ENCODE results near the gene PTPRM. TPM values are rescaled to one million over a fixed set of nuclear protein-coding genes. Genes with fewer than 3 reads are reported as not detected.

Gene PTPRM
- total and polyA plus RNA-seq, 2 experiments from 2014 or later: 1.6 to 5.3 TPM

DNA sequence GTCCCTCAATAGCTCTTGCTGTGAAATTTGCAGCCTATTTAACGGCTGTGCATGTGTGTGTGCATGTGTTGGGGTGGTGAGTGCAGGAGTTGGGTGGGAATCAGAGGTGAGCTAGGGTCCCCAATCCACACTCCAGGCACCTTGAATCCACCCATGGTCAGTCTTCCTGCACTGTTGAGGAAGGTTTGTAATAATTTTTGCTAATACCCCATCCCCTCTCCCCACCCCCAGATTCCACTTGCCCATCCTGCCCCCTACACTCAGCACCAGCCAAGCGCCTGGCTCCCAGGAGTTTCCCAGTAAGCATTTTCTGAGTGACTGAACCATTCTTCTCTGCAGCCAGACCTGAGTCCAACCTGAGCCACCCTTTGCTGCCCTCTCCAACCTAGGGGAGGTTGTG lies 833.7 kb downstream of the PTPRM start (continued):
- TF ChIP-seq, protein P1, sequence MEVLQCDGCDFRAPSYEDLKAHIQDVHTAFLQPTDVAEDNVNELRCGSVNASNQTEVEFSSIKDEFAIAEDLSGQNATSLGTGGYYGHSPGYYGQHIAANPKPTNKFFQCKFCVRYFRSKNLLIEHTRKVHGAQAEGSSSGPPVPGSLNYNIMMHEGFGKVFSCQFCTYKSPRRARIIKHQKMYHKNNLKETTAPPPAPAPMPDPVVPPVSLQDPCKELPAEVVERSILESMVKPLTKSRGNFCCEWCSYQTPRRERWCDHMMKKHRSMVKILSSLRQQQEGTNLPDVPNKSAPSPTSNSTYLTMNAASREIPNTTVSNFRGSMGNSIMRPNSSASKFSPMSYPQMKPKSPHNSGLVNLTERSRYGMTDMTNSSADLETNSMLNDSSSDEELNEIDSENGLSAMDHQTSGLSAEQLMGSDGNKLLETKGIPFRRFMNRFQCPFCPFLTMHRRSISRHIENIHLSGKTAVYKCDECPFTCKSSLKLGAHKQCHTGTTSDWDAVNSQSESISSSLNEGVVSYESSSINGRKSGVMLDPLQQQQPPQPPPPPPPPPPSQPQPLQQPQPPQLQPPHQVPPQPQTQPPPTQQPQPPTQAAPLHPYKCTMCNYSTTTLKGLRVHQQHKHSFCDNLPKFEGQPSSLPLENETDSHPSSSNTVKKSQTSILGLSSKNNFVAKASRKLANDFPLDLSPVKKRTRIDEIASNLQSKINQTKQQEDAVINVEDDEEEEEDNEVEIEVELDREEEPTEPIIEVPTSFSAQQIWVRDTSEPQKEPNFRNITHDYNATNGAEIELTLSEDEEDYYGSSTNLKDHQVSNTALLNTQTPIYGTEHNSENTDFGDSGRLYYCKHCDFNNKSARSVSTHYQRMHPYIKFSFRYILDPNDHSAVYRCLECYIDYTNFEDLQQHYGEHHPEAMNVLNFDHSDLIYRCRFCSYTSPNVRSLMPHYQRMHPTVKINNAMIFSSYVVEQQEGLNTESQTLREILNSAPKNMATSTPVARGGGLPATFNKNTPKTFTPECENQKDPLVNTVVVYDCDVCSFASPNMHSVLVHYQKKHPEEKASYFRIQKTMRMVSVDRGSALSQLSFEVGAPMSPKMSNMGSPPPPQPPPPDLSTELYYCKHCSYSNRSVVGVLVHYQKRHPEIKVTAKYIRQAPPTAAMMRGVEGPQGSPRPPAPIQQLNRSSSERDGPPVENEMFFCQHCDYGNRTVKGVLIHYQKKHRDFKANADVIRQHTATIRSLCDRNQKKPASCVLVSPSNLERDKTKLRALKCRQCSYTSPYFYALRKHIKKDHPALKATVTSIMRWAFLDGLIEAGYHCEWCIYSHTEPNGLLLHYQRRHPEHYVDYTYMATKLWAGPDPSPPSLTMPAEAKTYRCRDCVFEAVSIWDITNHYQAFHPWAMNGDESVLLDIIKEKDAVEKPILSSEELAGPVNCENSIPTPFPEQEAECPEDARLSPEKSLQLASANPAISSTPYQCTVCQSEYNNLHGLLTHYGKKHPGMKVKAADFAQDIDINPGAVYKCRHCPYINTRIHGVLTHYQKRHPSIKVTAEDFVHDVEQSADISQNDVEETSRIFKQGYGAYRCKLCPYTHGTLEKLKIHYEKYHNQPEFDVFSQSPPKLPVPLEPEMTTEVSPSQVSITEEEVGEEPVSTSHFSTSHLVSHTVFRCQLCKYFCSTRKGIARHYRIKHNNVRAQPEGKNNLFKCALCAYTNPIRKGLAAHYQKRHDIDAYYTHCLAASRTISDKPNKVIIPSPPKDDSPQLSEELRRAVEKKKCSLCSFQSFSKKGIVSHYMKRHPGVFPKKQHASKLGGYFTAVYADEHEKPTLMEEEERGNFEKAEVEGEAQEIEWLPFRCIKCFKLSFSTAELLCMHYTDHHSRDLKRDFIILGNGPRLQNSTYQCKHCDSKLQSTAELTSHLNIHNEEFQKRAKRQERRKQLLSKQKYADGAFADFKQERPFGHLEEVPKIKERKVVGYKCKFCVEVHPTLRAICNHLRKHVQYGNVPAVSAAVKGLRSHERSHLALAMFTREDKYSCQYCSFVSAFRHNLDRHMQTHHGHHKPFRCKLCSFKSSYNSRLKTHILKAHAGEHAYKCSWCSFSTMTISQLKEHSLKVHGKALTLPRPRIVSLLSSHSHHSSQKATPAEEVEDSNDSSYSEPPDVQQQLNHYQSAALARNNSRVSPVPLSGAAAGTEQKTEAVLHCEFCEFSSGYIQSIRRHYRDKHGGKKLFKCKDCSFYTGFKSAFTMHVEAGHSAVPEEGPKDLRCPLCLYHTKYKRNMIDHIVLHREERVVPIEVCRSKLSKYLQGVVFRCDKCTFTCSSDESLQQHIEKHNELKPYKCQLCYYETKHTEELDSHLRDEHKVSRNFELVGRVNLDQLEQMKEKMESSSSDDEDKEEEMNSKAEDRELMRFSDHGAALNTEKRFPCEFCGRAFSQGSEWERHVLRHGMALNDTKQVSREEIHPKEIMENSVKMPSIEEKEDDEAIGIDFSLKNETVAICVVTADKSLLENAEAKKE (CRISPR knock-in tag; IDR thresholded peaks at IDR 0.05): no peak
- TF ChIP-seq NANOG (IDR thresholded peaks at IDR 0.05; ENCODE audit: borderline replicate concordance): no peak

DNA sequence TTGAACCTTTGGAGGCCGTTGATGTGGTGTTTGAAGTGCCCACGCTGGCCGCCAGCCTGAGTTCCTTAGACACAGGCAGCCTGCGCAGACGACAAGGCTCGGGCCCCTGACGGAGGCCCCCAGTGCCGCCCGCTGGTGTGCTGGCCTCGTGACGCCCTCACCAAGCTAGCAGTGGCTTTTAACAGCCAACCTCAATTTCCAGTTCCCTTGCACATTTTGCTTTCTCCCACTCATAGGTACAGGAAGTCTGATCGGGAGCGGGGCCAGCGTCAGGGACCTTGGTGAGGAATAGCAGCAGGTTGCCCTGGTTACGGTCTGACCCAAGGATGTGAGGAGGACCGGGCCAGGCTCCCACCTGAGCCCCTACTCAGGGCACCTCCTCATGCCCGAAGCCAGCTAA lies 834.5 kb downstream of the PTPRM start:
- Histone ChIP-seq H3K4me1 (ENCODE audit: insufficient read depth) (peaks cover 8% of the 10 kb centered on the region; the same call in 1 of the 2 replicates), H3K4me2 (no peak overlapping the region), H3K27me3 (ENCODE audit: insufficient read depth) (no peaks in the 10 kb centered on the region), H3K27ac (ENCODE audit: low read depth) (no peak overlapping the region), H3K79me2 (replicated peaks; ENCODE audit: insufficient read depth) (no peaks in the 10 kb centered on the region), H3K36me3 (ENCODE audit: insufficient read depth) (no peaks in the 10 kb centered on the region), H3F3A (replicated peaks; ENCODE audit: low read depth) (no peaks in the 10 kb centered on the region), H3K4me3 (no peak overlapping the region), H2AFZ (peak overlapping the region; percentile 43; the same call in 1 of the 2 replicates), H3K9me2 (ENCODE audit: insufficient read depth) (no peaks in the 10 kb centered on the region), H4K20me1 (replicated peaks; ENCODE audit: insufficient read depth) (no peaks in the 10 kb centered on the region)
- Mint-ChIP-seq H3K27me3 (ENCODE audit: insufficient read depth, low read depth, poor library complexity) (peaks cover 13% of the 10 kb centered on the region), H3K4me3 (no peak overlapping the region), H3K27ac (peak overlapping the region; percentile 70), H3K36me3 (ENCODE audit: low read depth) (no peaks in the 10 kb centered on the region), H3K4me1 (peaks cover 20% of the 10 kb centered on the region), H3K9me3 (no peaks in the 10 kb centered on the region)
- DNase-seq (ENCODE audit: low spot score) (no peak), ATAC-seq (peak; percentile 31; the same call in 2 of the 3 replicates)
- TF ChIP-seq EZH2 (IDR thresholded peaks at IDR 0.05; ENCODE audit: low read depth, unreplicated experiment) (no peak), EZH2phosphoT487 (IDR thresholded peaks at IDR 0.05; ENCODE audit: unreplicated experiment) (no peak), POLR2AphosphoS5 (IDR thresholded peaks at IDR 0.05; ENCODE audit: low read depth) (no peak), STAT1 (IDR thresholded peaks at IDR 0.05; ENCODE audit: unreplicated experiment) (no peak), ZNF114 (CRISPR knock-in tag; IDR thresholded peaks at IDR 0.05) (no peak), CREB1 (CRISPR knock-in tag; IDR thresholded peaks at IDR 0.05; ENCODE audit: low read depth) (no peak), NANOG (IDR thresholded peaks at IDR 0.05; ENCODE audit: borderline replicate concordance) (no peak)
- TF ChIP-seq, protein P2, sequence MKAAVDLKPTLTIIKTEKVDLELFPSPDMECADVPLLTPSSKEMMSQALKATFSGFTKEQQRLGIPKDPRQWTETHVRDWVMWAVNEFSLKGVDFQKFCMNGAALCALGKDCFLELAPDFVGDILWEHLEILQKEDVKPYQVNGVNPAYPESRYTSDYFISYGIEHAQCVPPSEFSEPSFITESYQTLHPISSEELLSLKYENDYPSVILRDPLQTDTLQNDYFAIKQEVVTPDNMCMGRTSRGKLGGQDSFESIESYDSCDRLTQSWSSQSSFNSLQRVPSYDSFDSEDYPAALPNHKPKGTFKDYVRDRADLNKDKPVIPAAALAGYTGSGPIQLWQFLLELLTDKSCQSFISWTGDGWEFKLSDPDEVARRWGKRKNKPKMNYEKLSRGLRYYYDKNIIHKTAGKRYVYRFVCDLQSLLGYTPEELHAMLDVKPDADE (IDR thresholded peaks at IDR 0.05): no peak
- TF ChIP-seq, protein P1 (CRISPR knock-in tag; IDR thresholded peaks at IDR 0.05): no peak
